ENCODE measurements around the gene ELF4.

- no peak for TF ChIP-seq PATZ1 (CRISPR knock-in tag; IDR thresholded peaks at IDR 0.05; ENCODE audit: borderline replicate concordance)
- TF ChIP-seq TCF4 (CRISPR knock-in tag; IDR thresholded peaks at IDR 0.05; ENCODE audit: borderline replicate concordance) = no peak
- no peak for TF ChIP-seq ESRRG (CRISPR knock-in tag; IDR thresholded peaks at IDR 0.05)
- no peak for TF ChIP-seq ZC3H10 (CRISPR knock-in tag; IDR thresholded peaks at IDR 0.05)
- TF ChIP-seq POU6F1 (CRISPR knock-in tag; IDR thresholded peaks at IDR 0.05; ENCODE audit: borderline replicate concordance, low read depth) = no peak
- no peak for TF ChIP-seq CSDC2 (CRISPR knock-in tag; IDR thresholded peaks at IDR 0.05)
- TF ChIP-seq ARNTL (CRISPR knock-in tag; IDR thresholded peaks at IDR 0.05; ENCODE audit: borderline replicate concordance, low read depth) = no peak
- no peak for TF ChIP-seq ZFP30 (CRISPR knock-in tag; IDR thresholded peaks at IDR 0.05)
- TF ChIP-seq ZNF8 (CRISPR knock-in tag; IDR thresholded peaks at IDR 0.05) = no peak
- TF ChIP-seq BACH2 (CRISPR knock-in tag; IDR thresholded peaks at IDR 0.05; ENCODE audit: borderline replicate concordance) = no peak
- no peak for TF ChIP-seq ISL1 (CRISPR knock-in tag; IDR thresholded peaks at IDR 0.05)
- no peak for TF ChIP-seq OSR1 (CRISPR knock-in tag; IDR thresholded peaks at IDR 0.05)
Measured at GRCh38 chrX:130139474-130140201, 29.3 kb upstream of the ELF4 start.
